Thoracic aorta (tissue), 2 donors: ENCODE measurements around the gene NFIA. TPM values are rescaled to one million over a fixed set of nuclear protein-coding genes. Genes with fewer than 3 reads are reported as not detected.
A peak's percentile ranks its signal among the peaks of the same experiment; 100 is the strongest.

Experiments used
- ATAC-seq: fragments of 150-250 bp; one replicate; pipeline ENCODE4 v1.8.0; 2017; ENCODE audit warnings: low read depth; ENCODE audit not compliant: insufficient number of reproducible peaks, low FRiP score
- DNase-seq: peaks from one replicate; pipeline ENCODE4 v3.0.0-alpha.2; 2020; ENCODE audit warnings: low spot score
- H3K27ac ChIP-seq, 2 donors: fragments of 200-600 bp; sonication (generic); 1 replicate in 1 of 2; 2 replicates in 1 of 2; pipeline ENCODE4 v1.5.1; 2016; ENCODE audit warnings: mild to moderate bottlenecking in 2 of 2, moderate library complexity in 2 of 2
- H3K27me3 ChIP-seq: fragments of 200-600 bp; sonication (generic); replicated peaks from 2 replicates; pipeline ENCODE4 v1.6.0; 2016; ENCODE audit warnings: mild to moderate bottlenecking; ENCODE audit not compliant: insufficient read depth
- H3K36me3 ChIP-seq: fragments of 200-600 bp; sonication (generic); one replicate; pipeline ENCODE4 v1.5.1; 2016
- H3K4me1 ChIP-seq, 2 donors: fragments of 200-600 bp; sonication (generic); 1 replicate in 1 of 2; 2 replicates in 1 of 2; pipeline versions ENCODE4 v1.5.1 to v1.6.0; 2016; ENCODE audit warnings: low read depth in 2 of 2, mild to moderate bottlenecking in 1 of 2; ENCODE audit not compliant: control insufficient read depth in 1 of 2
- H3K4me3 ChIP-seq: fragments of 200-600 bp; sonication (generic); 2 replicates; pipeline ENCODE4 v1.5.1; 2016; ENCODE audit warnings: mild to moderate bottlenecking
- H3K9me3 ChIP-seq: fragments of 200-600 bp; sonication (generic); 2 replicates; pipeline ENCODE4 v1.5.1; 2016
- total RNA-seq, 2 donors: library from RNA; depleted of rRNA; stranded (reverse); fragments of >200 nt; gene quantifications; one replicate each; pipeline versions ENCODE4 v1.1.0 to v1.2.3, GENCODE V29; 2016
- TF ChIP-seq, protein P1 (sequence below): fragments of 200-600 bp; sonication (generic); IDR thresholded peaks from one replicate; pipeline ENCODE4 v1.5.1; 2019; ENCODE audit warnings: antibody characterized with exemption

The NFIA gene
- total RNA-seq, 2 donors from 2014 or later: 99.8 to 118 TPM

DNA sequence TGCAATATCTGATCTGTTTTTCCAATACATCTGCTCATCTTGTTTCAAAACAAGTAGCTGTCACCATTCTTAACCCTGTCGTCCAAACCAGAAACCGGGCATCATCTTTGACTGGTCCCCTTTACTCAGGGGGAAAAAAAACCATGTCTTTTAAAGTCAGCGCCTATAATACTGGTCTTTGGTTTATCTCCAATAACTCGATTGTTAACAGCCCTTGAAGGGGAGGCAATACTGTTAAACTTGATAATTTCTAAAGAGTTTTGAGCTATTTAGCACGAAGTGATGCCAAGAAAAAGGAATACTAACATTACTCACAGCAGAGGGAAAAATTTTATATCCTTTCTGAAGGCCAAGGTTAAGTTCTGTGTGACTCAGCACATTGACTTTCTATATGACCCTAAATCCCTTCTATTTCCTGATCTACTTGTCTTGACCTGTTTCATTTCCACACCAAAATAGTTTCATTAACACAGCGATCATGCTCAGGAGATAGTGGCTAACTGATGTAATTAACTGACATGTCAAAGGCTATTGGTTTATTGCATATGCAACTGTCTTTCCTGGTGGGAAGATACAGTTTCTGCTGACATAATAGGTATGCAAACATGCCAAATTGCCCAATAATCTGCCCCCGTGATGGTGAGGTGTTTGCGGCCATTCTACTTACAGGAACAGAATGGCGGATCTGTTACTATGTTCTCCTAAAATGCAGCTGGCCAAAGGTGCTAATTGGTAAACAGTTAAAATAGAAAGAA lies 59.1 kb downstream of the NFIA start:
- Histone ChIP-seq H3K9me3 (no peaks in the 10 kb centered on the region), H3K27me3 (no peaks in the 10 kb centered on the region), H3K4me1 (peaks cover 30 to 91% of the 10 kb centered on the region in 2 donors), H3K36me3 (no peaks in the 10 kb centered on the region), H3K27ac (peak overlapping the region; percentile 77 to 80), H3K4me3 (peak overlapping the region; percentile 20)
- DNase-seq (no peak), ATAC-seq (no peak)
- TF ChIP-seq, protein P1, sequence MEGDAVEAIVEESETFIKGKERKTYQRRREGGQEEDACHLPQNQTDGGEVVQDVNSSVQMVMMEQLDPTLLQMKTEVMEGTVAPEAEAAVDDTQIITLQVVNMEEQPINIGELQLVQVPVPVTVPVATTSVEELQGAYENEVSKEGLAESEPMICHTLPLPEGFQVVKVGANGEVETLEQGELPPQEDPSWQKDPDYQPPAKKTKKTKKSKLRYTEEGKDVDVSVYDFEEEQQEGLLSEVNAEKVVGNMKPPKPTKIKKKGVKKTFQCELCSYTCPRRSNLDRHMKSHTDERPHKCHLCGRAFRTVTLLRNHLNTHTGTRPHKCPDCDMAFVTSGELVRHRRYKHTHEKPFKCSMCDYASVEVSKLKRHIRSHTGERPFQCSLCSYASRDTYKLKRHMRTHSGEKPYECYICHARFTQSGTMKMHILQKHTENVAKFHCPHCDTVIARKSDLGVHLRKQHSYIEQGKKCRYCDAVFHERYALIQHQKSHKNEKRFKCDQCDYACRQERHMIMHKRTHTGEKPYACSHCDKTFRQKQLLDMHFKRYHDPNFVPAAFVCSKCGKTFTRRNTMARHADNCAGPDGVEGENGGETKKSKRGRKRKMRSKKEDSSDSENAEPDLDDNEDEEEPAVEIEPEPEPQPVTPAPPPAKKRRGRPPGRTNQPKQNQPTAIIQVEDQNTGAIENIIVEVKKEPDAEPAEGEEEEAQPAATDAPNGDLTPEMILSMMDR: no peak

DNA sequence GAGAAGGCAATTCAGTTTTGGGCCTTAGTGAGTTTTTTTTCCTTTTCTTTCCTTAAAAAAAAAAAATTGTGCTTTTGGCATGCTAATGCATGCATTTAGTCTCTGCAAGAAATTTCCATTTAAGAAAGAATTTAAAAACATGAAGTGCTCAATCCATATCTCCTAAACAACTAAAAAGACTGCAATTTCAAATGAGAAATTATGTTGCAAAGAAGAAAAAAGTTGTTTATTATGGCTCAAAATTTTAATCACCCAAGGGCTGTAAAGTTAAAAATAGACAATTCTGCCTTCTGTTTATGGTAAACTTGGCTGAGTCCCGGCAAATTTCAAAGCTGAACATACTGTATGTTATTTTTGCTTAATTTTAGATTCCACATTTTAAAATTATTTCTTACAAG lies 59.7 kb downstream of the NFIA start:
- no peaks in the 10 kb centered on the region for H3K27me3 ChIP-seq
- H3K27ac ChIP-seq: peak overlapping the region; percentile 77 to 80
- no peaks in the 10 kb centered on the region for H3K9me3 ChIP-seq
- peaks cover 30 to 92% of the 10 kb centered on the region in 2 donors for H3K4me1 ChIP-seq
- H3K4me3 ChIP-seq: peak overlapping the region; percentile 10
- no peak for DNase-seq
- TF ChIP-seq, protein P1: no peak
- H3K36me3 ChIP-seq: no peaks in the 10 kb centered on the region
- no peak for ATAC-seq

DNA sequence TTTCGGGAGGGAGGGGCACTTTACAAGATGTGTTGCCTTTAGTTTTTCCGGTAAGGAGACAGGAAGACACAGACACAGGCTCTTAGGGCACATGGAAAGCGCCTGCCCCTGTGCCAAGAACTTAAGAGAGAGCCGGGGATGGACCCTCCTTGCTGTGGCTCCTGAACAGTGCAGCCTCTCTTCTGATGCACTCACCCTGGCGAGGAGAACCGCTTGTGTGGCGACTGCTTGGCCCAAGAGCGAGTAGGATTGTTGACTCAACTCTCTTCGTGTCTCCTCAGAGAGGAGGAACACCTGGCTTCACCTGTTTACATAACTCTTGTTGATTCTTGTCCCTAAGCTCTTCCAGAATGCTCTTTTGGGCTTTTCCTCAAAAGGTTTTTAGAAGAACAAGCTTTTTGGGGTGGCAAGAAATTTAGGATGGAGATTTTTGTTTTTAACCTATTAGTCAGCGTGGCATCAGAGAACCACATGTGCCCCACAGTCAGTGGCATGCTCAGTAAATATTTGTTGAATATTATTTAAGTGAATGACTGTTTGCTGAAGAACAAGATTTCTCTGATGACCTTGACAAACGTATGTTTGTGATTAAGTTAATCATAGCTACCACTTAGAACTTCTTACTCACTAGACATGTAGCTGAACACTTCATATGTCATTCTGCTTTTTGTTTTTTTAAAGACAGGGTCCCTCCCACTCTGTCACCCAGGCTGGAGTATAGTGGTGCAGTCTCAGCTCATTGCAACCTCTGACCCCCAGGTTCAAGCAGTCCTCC lies 60.6 kb downstream of the NFIA start:
- Histone ChIP-seq H3K9me3 (no peaks in the 10 kb centered on the region), H3K4me3 (peak overlapping the region; percentile 5), H3K4me1 (peaks cover 34 to 92% of the 10 kb centered on the region in 2 donors), H3K36me3 (no peaks in the 10 kb centered on the region), H3K27me3 (no peaks in the 10 kb centered on the region), H3K27ac (peak overlapping the region; percentile 77 to 80)
- DNase-seq (no peak), ATAC-seq (no peak)
- TF ChIP-seq, protein P1: no peak

DNA sequence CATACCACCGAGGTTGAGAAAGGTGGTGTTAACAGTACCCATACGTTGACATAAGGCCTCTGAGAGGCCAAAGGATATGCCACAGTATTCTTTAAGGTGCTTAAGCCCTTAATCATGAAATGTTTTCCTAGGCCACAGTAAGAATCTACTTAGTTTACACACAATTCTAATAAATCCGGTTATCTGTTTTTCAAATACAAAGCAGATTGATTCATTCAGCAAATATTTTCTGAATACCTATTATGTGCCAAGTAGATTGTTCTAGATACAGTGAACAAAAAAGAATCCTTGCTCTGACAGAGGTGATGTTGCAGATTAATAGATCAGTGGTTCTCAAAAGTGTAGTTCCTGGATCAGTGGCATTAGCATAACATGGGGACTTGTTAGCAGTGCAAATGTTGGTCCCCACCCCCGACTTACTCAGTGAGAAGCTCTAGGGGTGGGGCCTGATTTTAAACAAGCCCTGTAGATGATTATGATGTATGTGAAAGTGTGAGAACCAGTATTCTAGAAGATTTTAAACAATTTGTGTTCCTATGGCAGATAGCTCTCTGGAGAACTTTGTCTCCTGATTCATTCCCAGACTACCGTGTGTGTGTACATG lies 61.6 kb downstream of the NFIA start:
- Histone ChIP-seq H3K36me3 (no peaks in the 10 kb centered on the region), H3K27ac (peak overlapping the region; percentile 77 to 80), H3K9me3 (no peaks in the 10 kb centered on the region), H3K4me1 (peaks cover 34 to 94% of the 10 kb centered on the region in 2 donors), H3K27me3 (no peaks in the 10 kb centered on the region), H3K4me3 (no peak overlapping the region)
- ATAC-seq (no peak), DNase-seq (no peak)
- TF ChIP-seq, protein P1: no peak
